ENCODE measurements around the gene UFM1. TPM values are rescaled to one million over a fixed set of nuclear protein-coding genes. Genes with fewer than 3 reads are reported as not detected.
"Not testable (repeated sequence)": the region's sequence is repeated elsewhere in the genome, so short reads cannot be mapped to it uniquely, and the experiment has no call there.

The UFM1 gene
- total and polyA plus RNA-seq, 4 donors = 35.1 to 70.2 (median 56.2) TPM

DNA sequence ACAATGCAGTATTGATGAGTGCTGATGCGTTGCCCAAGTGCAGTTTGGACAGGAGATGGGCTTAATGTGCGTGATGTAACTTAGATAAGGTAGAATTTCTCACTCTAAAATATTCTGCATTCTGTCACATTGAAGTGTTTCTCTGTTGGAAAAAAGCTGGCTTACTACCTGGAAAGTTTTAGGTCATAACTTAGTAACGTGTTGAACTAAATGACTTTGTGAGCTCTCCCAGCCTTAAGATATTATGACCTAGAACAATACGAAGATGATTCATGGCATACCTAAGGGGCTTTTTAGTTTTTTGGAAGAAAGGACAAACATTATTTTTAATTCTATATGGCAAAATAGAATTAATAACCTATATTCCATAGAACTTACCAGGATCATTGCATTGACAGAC, 9.0 kb downstream of the UFM1 start:
- Histone ChIP-seq H3K4me1 (ENCODE audit: control insufficient read depth in 1 of 2, insufficient read depth in 2 of 2, low read length in 2 of 2) (no peaks in the 10 kb centered on the region), H3K4me3 (ENCODE audit: low read length in 2 of 2) (no peak overlapping the region), H3K36me3 (ENCODE audit: control insufficient read depth in 1 of 2, insufficient read depth in 2 of 2, low read length in 1 of 2) (peaks cover 3 to 4% of the 10 kb centered on the region in 2 donors), H3K27ac (ENCODE audit: low read depth in 1 of 2, low read length in 2 of 2) (no peak overlapping the region), H3K27me3 (ENCODE audit: control insufficient read depth in 1 of 2, insufficient read depth in 2 of 2, low read length in 1 of 2) (no peaks in the 10 kb centered on the region), H3K9me3 (ENCODE audit: control insufficient read depth, low read length) (no peaks in the 10 kb centered on the region)
- DNase-seq (no peak), ATAC-seq (ENCODE audit: low FRiP score) (no peak)
- WGBS, 2 donors = 38 to 40% methylated on average over 4 of the region's 4 CpGs
- intact Hi-C loops (cut with DNase I) = no loop called here

DNA sequence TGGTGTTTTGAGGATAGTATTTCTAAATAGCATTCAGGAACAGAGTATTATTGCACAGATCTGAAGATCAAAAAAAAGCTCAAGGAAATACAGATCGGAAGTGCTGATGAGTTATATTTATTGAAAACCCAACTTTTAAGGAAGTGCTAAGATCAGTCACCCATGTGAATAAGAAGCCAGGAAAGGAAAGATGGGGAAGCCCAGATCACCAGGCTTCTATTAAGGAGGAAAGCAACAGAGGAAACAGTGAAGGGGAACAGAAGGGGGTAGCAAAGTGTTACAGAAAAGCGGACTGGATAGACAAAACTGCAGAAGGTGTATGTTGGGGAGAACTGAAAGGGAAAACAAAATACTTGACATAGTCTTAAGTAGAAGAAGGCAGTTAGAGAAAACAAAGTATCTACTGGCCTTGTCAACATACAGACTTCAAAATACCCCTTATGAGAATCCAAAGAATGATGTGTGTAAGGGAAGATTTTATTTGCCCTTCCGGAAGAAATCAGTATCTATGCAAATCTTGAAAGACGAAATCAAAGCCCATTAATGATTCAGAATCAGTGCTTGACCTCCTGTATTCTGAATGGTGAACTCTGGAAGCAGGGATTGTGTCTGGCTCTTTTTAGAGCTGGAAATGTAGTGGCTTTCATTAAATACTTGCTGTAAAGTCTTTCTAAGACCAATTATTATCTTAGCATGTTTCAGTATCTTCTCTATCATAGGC, 12.1 kb downstream of the UFM1 start:
- Histone ChIP-seq H3K9me3 (ENCODE audit: control insufficient read depth, low read length) (no peaks in the 10 kb centered on the region), H3K36me3 (ENCODE audit: control insufficient read depth in 1 of 2, insufficient read depth in 2 of 2, low read length in 1 of 2) (peaks cover 0 to 3% of the 10 kb centered on the region in 2 donors), H3K4me1 (ENCODE audit: control insufficient read depth in 1 of 2, insufficient read depth in 2 of 2, low read length in 2 of 2) (no peaks in the 10 kb centered on the region), H3K27ac (ENCODE audit: low read depth in 1 of 2, low read length in 2 of 2) (no peak overlapping the region), H3K27me3 (ENCODE audit: control insufficient read depth in 1 of 2, insufficient read depth in 2 of 2, low read length in 1 of 2) (no peaks in the 10 kb centered on the region), H3K4me3 (ENCODE audit: low read length in 2 of 2) (no peak overlapping the region)
- intact Hi-C loops (cut with DNase I) = no loop called here
- WGBS, 2 donors = 89 to 90% methylated on average over 4 of the region's 4 CpGs
- ATAC-seq (ENCODE audit: low FRiP score) = no peak
- DNase-seq = no peak

DNA sequence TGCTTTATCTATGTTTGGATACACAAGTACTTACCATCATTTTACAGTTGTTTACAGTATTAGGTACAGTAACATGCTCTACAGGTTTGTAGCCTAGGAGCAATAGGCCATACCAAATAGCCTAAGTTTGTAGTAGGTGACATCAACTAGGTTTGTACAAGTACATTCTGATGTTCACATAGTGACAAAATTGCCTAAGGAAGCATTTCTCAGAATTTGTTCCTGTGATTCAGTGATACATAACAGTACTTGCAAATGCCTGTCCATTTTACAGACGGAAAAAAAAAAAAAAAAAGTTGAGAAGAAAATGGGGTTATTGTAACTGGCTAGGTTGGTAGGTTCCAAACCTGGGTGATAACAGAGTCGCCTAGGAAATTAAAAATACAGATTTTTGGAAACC, 13.6 kb downstream of the UFM1 start:
- ATAC-seq (ENCODE audit: low FRiP score) = no peak
- Histone ChIP-seq H3K4me3 (ENCODE audit: low read length in 2 of 2) (no peak overlapping the region), H3K4me1 (ENCODE audit: control insufficient read depth in 1 of 2, insufficient read depth in 2 of 2, low read length in 2 of 2) (no peaks in the 10 kb centered on the region), H3K36me3 (ENCODE audit: control insufficient read depth in 1 of 2, insufficient read depth in 2 of 2, low read length in 1 of 2) (peaks cover 0 to 3% of the 10 kb centered on the region in 2 donors), H3K9me3 (ENCODE audit: control insufficient read depth, low read length) (no peaks in the 10 kb centered on the region), H3K27me3 (ENCODE audit: control insufficient read depth in 1 of 2, insufficient read depth in 2 of 2, low read length in 1 of 2) (no peaks in the 10 kb centered on the region), H3K27ac (ENCODE audit: low read depth in 1 of 2, low read length in 2 of 2) (no peak overlapping the region)
- 88 to 91% methylated on average over 2 of the region's 2 CpGs for WGBS, 2 donors
- DNase-seq = no peak
- intact Hi-C loops (cut with DNase I) = no loop called here

DNA sequence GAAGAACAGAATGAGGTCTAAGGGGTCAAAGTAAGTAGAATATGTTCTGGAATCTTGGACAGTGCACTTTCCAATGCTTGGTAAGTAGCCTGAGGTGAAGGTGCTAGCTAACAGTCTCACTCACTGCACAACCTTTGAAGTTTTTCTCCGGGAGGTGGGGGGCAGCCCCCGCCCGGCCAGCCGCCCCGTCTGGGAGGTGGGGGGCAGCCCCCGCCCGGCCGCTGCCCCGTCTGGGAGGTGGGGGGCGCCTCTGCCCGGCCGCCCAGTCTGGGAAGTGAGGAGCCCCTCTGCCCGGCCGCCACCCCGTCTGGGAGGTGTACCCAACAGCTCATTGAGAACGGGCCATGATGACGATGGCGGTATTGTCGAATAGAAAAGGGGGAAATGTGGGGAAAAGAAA, 14.1 kb downstream of the UFM1 start:
- DNase-seq; H3K27me3 ChIP-seq (ENCODE audit: control insufficient read depth in 1 of 2, insufficient read depth in 2 of 2, low read length in 1 of 2); H3K9me3 ChIP-seq (ENCODE audit: control insufficient read depth, low read length); H3K4me3 ChIP-seq (ENCODE audit: low read length in 2 of 2); intact Hi-C loops (cut with DNase I); H3K4me1 ChIP-seq (ENCODE audit: control insufficient read depth in 1 of 2, insufficient read depth in 2 of 2, low read length in 2 of 2); ATAC-seq (ENCODE audit: low FRiP score); H3K36me3 ChIP-seq (ENCODE audit: control insufficient read depth in 1 of 2, insufficient read depth in 2 of 2, low read length in 1 of 2); H3K27ac ChIP-seq (ENCODE audit: low read depth in 1 of 2, low read length in 2 of 2): not testable (repeated sequence)
- WGBS, 2 donors = 89 to 92% methylated on average over 16 to 19 of the region's 19 CpGs

DNA sequence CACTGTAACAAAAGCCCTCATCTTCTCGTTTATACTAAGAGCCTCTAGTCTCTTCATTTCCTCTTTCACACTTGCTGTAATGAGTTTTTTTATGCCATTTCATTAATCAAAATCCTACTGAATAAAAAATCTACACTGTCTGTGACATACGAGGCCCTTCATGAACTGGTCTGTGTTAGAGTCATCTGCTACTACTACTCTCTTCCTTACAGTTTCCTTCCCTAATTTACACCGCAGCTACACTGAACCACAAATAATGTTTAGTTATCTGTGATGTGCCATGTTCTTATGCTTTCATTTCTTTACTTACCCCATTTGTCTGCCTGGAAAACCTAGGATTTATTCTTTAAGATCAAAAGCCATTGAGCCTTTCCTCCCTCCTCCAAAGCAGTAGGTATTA, 16.0 kb downstream of the UFM1 start:
- DNase-seq (no peak), ATAC-seq (ENCODE audit: low FRiP score) (no peak)
- H3K4me1 ChIP-seq (ENCODE audit: control insufficient read depth in 1 of 2, insufficient read depth in 2 of 2, low read length in 2 of 2) = no peaks in the 10 kb centered on the region
- no peaks in the 10 kb centered on the region for H3K27me3 ChIP-seq (ENCODE audit: control insufficient read depth in 1 of 2, insufficient read depth in 2 of 2, low read length in 1 of 2)
- H3K27ac ChIP-seq (ENCODE audit: low read depth in 1 of 2, low read length in 2 of 2) = no peak overlapping the region
- no peak overlapping the region for H3K4me3 ChIP-seq (ENCODE audit: low read length in 2 of 2)
- H3K9me3 ChIP-seq (ENCODE audit: control insufficient read depth, low read length) = no peaks in the 10 kb centered on the region
- H3K36me3 ChIP-seq (ENCODE audit: control insufficient read depth in 1 of 2, insufficient read depth in 2 of 2, low read length in 1 of 2) = peaks cover 0 to 3% of the 10 kb centered on the region in 2 donors
- WGBS, 2 donors = 67% methylated on average over 3 of the region's 3 CpGs
- intact Hi-C loops (cut with DNase I) = no loop called here

DNA sequence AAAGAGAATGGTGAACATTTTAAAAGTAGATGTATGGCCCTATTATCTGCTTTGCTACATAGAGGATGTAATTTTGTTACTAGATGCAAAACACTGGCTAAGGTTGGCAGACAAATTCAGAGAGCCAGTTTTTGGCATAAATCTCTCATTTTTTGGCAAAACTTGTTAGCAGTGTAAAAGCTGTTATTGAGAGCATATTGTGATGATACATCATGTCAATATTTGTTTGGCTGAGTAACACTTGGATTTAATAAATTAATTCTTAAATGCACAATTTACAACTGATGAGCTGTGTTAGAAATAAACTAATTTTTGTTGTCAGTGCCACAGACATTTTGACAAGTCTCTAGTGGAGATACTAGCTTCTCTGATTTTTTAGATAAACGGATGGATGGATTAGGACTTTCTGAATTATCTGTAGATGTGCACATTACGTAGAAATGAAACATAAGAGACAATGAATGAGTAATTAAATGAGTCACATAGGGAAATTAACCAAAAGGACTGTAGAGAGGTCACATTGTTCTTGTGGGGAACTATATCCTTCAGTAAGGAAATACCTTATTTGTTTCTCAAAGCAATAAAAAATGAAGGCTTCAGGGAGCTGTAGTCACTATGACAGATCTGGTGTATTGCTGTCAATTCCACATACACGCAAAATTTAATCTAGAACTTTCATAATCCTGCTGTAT, 17.4 kb downstream of the UFM1 start:
- DNase-seq = no peak
- intact Hi-C loops (cut with DNase I) = no loop called here
- H3K36me3 ChIP-seq (ENCODE audit: control insufficient read depth in 1 of 2, insufficient read depth in 2 of 2, low read length in 1 of 2) = peaks cover 0 to 2% of the 10 kb centered on the region in 2 donors
- no peak overlapping the region for H3K27ac ChIP-seq (ENCODE audit: low read depth in 1 of 2, low read length in 2 of 2)
- no peak for ATAC-seq (ENCODE audit: low FRiP score)
- WGBS, 2 donors = 70 to 78% methylated on average over 3 of the region's 3 CpGs
- no peaks in the 10 kb centered on the region for H3K9me3 ChIP-seq (ENCODE audit: control insufficient read depth, low read length)
- H3K4me1 ChIP-seq (ENCODE audit: control insufficient read depth in 1 of 2, insufficient read depth in 2 of 2, low read length in 2 of 2) = no peaks in the 10 kb centered on the region
- H3K27me3 ChIP-seq (ENCODE audit: control insufficient read depth in 1 of 2, insufficient read depth in 2 of 2, low read length in 1 of 2) = no peaks in the 10 kb centered on the region
- H3K4me3 ChIP-seq (ENCODE audit: low read length in 2 of 2) = no peak overlapping the region

DNA sequence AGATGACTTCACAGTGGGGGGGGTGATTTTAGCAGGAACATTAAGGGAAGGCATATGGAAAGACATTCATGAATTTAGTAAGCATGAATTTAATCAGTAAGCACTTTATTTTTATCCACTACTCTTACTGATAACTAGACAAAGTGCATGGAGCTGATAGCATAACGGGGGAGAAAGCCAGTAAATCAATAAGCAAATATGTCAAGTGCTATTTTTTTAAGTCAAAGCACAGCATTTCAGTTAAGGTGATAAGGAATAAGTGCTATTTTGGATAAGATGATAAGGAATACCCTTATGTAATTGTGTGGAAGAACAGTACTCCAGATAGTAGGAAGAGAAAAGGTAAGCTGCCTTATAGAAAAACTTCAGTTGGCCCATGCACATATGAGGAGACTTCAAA, 19.4 kb downstream of the UFM1 start:
- intact Hi-C loops (cut with DNase I) = no loop called here
- WGBS, 2 donors = 12 to 13% methylated on average over 1 of the region's 1 CpG

DNA sequence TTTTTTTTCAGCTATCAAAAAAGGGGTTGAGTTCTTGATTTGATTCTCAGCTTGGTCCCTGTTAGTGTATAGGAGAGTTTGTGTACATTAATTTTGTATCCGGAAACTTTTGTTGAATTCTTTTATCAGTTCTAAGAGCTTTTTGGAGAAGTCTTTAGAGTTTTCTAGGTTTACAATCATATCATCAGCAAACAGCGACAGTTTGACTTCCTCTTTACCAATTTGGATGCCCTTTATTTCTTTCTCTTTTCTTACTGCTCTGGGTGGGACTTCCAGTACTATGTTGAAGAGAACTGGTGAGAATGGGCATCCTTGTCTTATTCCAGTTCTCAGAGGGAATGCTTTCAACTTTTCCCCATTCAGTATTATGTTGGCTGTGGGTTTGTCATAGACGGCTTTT, 20.4 kb downstream of the UFM1 start:
- ATAC-seq (ENCODE audit: low FRiP score); intact Hi-C loops (cut with DNase I); DNase-seq; H3K9me3 ChIP-seq (ENCODE audit: control insufficient read depth, low read length); H3K27ac ChIP-seq (ENCODE audit: low read depth in 1 of 2, low read length in 2 of 2); H3K4me1 ChIP-seq (ENCODE audit: control insufficient read depth in 1 of 2, insufficient read depth in 2 of 2, low read length in 2 of 2); H3K36me3 ChIP-seq (ENCODE audit: control insufficient read depth in 1 of 2, insufficient read depth in 2 of 2, low read length in 1 of 2); H3K4me3 ChIP-seq (ENCODE audit: low read length in 2 of 2); H3K27me3 ChIP-seq (ENCODE audit: control insufficient read depth in 1 of 2, insufficient read depth in 2 of 2, low read length in 1 of 2): not testable (repeated sequence)
- WGBS, 2 donors = 92 to 95% methylated on average over 3 of the region's 3 CpGs

More for the DNA sequence above, 19.4 kb downstream of the UFM1 start:
- no peak for ATAC-seq (ENCODE audit: low FRiP score)
- Histone ChIP-seq H3K4me3 (ENCODE audit: low read length in 2 of 2) (no peak overlapping the region), H3K36me3 (ENCODE audit: control insufficient read depth in 1 of 2, insufficient read depth in 2 of 2, low read length in 1 of 2) (no peaks in the 10 kb centered on the region), H3K9me3 (ENCODE audit: control insufficient read depth, low read length) (no peaks in the 10 kb centered on the region), H3K4me1 (ENCODE audit: control insufficient read depth in 1 of 2, insufficient read depth in 2 of 2, low read length in 2 of 2) (no peaks in the 10 kb centered on the region), H3K27ac (ENCODE audit: low read depth in 1 of 2, low read length in 2 of 2) (no peak overlapping the region), H3K27me3 (ENCODE audit: control insufficient read depth in 1 of 2, insufficient read depth in 2 of 2, low read length in 1 of 2) (no peaks in the 10 kb centered on the region)
- DNase-seq = no peak

DNA sequence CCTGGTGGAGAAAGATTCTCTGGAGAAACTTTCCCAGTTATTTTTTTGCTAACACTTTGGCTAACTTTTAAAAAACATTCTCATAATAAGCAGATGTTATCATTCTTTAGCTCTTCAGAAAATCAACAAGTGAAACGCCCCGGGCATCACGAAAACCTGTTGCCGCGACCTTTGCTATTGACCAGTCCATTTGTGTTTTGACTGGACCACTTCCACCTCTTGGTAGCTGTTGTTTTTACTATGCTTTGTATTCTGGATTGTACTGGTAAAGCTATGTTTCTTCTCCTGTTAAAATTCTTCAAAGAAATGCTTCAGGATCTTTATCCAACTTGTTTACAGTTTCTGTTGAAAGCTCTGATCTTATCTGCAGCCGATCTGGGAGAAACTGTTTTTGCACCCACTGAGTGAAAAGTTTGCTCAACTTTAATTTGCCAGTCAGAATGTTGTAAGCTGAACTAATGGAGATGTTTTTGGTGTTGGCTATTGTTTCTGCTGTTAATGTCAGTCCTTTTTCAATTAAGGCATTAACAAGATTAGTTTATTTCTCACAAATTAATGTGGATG, 23.3 kb downstream of the UFM1 start:
- H3K36me3 ChIP-seq (ENCODE audit: control insufficient read depth in 1 of 2, insufficient read depth in 2 of 2, low read length in 1 of 2) = no peaks in the 10 kb centered on the region
- WGBS, 2 donors = 41 to 49% methylated on average over 6 of the region's 6 CpGs
- no peaks in the 10 kb centered on the region for H3K27me3 ChIP-seq (ENCODE audit: control insufficient read depth in 1 of 2, insufficient read depth in 2 of 2, low read length in 1 of 2)
- no peaks in the 10 kb centered on the region for H3K4me1 ChIP-seq (ENCODE audit: control insufficient read depth in 1 of 2, insufficient read depth in 2 of 2, low read length in 2 of 2)
- ATAC-seq (ENCODE audit: low FRiP score) = no peak
- DNase-seq = no peak
- H3K9me3 ChIP-seq (ENCODE audit: control insufficient read depth, low read length) = no peaks in the 10 kb centered on the region
- intact Hi-C loops (cut with DNase I) = no loop called here
- no peak overlapping the region for H3K27ac ChIP-seq (ENCODE audit: low read depth in 1 of 2, low read length in 2 of 2)
- no peak overlapping the region for H3K4me3 ChIP-seq (ENCODE audit: low read length in 2 of 2)
